NCI-H2227 (cell line): ENCODE results near the gene MCUR1.
"Not testable (repeated sequence)": the region's sequence is repeated elsewhere in the genome, so short reads cannot be mapped to it uniquely, and the experiment has no call there.

Experiments used
- DNase-seq: peaks from one replicate; lab custom pipeline; 2025; ENCODE audit not compliant: unreplicated experiment; lab: John Stamatoyannopoulos, UW

MCUR1 gene, protein sequence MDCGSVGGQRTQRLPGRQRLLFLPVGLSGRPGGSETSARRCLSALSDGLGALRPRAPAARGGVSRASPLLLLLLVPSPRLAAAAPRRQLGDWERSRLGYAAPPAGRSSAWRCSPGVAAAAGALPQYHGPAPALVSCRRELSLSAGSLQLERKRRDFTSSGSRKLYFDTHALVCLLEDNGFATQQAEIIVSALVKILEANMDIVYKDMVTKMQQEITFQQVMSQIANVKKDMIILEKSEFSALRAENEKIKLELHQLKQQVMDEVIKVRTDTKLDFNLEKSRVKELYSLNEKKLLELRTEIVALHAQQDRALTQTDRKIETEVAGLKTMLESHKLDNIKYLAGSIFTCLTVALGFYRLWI

DNA sequence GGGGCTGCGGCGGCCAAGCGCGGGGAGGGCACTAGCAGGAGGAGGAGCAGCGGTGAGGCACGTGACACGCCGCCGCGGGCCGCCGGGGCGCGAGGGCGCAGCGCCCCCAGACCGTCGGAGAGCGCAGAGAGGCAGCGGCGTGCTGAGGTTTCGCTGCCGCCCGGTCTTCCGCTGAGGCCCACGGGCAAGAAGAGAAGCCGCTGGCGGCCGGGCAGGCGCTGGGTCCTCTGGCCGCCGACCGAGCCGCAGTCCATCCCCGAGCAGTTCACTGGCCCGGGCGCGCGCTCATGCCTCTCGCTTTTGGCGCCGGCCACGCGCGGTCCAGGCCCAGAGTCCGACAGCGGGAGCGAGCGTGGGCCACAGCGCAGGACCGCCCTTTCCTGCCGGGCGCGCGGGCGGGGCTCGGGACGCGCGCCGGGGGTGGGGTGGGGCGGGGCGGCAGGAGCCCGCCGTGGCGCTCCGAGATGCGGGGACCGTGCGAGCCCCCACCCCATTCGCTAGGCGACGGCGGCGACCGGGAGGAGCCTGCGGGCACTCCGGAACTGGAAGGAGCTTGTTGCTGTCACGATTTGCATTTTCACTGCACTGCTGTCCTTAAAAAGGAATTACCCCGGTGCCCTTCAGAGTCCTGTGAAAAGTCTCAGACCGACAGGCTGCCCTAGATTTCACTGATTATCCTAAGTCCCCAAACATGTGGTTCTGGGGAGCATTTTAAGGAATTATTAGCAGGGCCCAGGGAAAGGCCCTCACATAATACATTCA is at the start of gene MCUR1:
MCUR1 (minus strand) TSS at position 382 of the 762 bp plus-strand sequence; CDS start at position 254, 128 bp downstream.
- peak; percentile 93 for DNase-seq

DNA sequence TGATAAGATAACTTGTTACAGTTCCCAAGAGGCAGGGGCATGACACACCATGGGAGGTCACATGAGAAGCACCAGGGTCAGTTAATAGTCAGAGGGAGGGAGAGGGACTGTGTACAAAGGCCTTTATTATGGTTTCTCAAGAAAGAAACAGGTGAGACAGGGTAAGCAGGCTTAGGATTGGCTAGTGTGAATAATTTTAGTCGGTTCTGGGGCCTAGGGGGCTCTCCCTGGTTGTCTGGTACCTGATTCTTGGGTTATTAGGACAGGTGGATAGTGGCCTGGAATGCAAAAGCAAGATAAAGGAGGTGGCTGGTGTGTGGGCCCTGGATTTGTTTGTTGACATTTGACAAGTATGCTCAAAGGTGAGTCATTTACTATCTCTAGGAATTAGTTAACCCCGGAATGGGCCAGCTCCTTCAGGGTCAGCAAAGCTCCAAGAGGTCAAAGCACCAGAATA is 49.4 kb upstream of the MCUR1 start:
- no peak for DNase-seq

- DNase-seq = not testable (repeated sequence)
Observed at GRCh38 chr6:13860556-13861185, 46.3 kb upstream of the MCUR1 start.

GRCh38 chr6:13859871-13860555 is 45.7 kb upstream of the MCUR1 start:
- DNase-seq = no peak

DNA sequence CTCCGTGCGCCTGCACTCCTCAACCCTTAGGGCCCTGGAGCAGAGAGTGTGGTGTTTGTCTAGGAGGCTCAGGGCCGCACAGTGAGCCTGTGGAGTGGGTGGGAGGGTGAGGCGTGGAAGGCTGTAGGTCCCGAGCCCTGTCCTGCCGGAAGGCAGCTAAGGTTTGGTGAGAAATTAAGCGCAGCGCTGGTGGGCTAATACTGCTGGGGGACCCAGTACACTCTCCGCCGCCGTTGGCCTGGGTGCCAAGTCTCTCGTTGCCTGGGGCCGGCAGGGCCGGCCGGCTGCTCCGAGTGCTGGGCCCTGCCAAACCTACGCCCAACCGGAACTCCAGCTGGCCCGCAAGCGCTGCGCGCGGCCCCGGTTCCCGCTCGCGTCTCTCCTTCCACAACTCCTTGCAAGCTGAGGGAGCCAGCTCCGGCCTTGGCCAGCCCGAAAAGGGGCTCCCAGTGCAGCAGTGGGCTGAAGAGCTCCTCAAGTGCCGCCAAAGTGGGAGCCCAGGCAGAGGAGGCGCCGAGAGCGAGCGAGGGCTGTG is 40.4 kb upstream of the MCUR1 start:
- DNase-seq = no peak

DNA sequence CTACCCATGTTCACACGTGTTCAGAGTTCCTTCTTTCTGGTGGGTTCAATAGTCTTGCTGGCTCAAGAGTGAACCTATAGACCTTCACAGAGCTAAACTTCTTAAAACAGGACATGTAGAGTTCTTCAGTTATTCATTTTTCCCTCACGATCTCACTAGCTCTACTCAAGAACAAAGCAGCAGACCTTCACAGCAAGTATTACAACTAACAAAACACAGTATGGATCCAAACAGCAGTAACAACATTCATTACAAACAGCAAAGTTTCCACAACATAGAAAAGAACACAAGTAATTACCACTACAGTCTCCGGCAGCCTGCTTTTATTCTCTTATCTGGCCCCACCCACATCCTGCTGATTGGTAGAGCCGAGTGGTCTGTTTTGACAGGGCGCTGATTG is 39.5 kb upstream of the MCUR1 start:
- no peak for DNase-seq

GRCh38 chr6:13851803-13852202 is 37.4 kb upstream of the MCUR1 start:
- DNase-seq = no peak

GRCh38 chr6:13851330-13851729 is 37.0 kb upstream of the MCUR1 start:
- DNase-seq = no peak

- not testable (repeated sequence) for DNase-seq
Observed at GRCh38 chr6:13850690-13851089, 36.3 kb upstream of the MCUR1 start.

GRCh38 chr6:13848522-13849150 is 34.3 kb upstream of the MCUR1 start:
- no peak for DNase-seq

- no peak for DNase-seq
Observed at GRCh38 chr6:13847326-13848050, 33.1 kb upstream of the MCUR1 start.

GRCh38 chr6:13846841-13847240 is 32.5 kb upstream of the MCUR1 start:
- DNase-seq = no peak

DNA sequence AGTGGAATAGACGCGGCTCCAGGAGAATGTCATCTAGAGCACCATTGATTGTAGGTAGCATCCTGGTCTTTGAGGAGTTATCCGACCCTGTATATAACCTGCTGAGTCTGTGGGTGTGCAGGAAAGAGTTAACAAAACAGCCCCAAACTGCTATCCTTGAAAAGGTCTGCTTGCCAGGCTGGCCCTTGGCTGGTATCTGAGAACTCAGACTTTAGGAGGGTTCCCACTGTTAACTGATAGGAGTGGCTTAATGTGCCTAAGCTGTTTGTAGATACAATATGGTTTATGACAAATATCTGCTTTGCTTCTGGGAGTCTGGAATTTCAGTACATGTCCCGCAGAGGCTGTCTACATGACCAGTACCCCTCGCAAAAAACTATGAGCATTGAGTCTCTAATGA is 27.6 kb upstream of the MCUR1 start:
- DNase-seq = no peak

GRCh38 chr6:13838616-13839015 is 24.3 kb upstream of the MCUR1 start:
- DNase-seq = no peak

GRCh38 chr6:13836170-13836569 is 21.8 kb upstream of the MCUR1 start:
- DNase-seq = no peak

- no peak for DNase-seq
Observed at GRCh38 chr6:13834790-13835189, 20.4 kb upstream of the MCUR1 start.

GRCh38 chr6:13834018-13834417 is 19.7 kb upstream of the MCUR1 start:
- DNase-seq = not testable (repeated sequence)

DNA sequence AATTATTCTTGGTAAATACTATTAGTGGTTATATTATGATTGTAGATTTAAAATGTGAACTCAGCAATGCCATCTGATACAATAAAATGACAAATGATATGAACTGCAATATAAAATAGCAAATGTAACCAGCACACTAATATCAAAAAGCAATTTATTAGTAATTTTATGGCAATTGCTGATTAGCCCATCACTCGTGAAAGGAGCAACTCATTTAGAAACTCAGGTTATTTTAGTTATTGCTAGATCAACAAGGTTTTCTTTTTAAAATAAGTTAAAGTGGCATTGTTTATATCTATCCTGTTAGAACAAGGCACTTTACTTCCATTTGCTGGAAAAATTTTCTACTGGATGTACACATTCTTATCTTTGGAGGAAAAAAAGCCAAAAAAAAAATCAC is 18.4 kb upstream of the MCUR1 start:
- no peak for DNase-seq

GRCh38 chr6:13831615-13832014 is 17.3 kb upstream of the MCUR1 start:
- DNase-seq = no peak

- no peak for DNase-seq
Observed at GRCh38 chr6:13830803-13831202, 16.4 kb upstream of the MCUR1 start.
